ENCODE data around the gene TASOR2. TPM values are rescaled to one million over a fixed set of nuclear protein-coding genes. Genes with fewer than 3 reads are reported as not detected.

Gene TASOR2, protein sequence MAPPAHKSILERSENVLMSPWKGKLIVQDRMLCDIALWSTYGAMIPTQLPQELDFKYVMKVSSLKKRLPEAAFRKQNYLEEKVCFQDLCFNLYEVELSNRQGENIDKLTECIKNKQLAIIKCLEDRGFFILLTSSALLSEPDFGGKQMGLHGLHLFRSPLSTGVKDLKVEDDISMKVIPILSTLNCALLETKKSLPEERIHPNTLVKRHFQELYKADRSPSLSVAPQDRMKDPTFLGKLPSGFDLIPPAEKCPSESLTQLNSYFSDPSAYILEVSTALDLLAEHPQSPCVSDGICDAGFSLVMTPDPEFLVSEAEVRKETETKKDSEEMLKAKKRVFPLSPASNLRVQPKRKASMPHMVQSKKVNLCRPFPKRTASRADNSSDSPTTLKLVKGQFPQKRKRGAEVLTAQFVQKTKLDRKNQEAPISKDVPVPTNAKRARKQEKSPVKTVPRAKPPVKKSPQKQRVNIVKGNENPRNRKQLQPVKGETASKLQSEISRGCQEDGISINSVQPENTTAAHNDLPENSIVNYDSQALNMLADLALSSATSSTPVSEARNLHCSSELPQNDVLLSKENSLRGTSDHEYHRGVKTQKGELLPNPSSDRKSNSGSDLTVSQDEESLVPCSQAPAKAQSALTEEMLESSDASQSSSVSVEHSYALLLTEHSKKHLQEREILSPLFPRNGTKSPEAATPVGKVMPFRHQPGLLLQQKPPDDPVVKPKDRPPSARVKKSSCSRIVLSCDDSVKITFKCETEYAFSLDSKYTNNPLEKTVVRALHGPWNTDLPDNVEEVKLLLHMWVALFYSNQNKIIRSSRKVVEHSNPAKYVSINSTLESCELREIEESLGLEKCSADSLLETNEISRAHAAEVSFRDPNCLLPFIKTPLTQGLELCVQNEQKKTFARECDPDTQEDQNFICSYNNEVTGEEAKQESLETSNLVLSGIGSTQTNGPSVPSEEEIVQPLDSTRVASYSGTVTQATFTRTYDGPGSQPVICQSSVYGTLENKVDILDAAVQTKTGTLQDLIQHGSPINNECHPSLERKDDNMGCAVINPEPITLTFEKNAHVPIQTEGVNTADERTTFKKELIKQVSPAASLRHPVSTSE (N-terminal part only)
- 86.1 TPM for total RNA-seq

DNA sequence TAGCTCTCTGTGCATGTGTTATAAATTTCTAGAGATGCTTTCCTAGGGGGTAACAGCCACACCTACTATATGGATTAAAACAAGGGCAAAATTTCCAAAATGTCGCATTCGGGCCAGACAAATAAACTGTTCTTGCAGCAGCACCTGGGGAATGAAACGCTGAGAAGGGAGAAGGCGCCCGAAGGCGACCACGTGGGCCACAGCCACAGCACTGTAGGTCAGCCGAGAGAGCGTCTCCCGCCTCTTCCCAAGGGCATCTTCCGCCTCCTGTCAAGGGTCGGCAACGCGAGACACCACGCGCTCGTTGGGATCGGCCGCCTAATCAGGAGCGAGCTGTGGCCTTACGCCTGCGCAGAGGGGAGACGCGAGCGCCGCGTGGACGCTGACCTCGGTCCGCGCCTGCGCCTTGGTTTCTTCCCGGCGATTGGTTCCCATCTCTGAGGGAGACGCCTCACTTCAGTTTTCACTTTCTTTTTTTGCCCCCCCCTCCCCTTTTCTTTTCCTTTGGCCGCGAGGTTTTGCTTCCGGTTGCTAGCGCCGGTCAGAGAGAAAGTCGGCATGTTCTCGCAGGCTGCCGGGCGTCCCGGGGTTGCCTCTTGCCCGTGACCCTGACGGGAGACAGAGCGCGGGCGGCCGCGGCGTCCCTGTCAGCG lies at the start of gene TASOR2:
Gene TASOR2, plus strand, starts transcription at position 521 of the 653 bp plus-strand sequence. CDS start 35,805 bp downstream, outside the sequence.
- DNase-seq, result peak; percentile 97

DNA sequence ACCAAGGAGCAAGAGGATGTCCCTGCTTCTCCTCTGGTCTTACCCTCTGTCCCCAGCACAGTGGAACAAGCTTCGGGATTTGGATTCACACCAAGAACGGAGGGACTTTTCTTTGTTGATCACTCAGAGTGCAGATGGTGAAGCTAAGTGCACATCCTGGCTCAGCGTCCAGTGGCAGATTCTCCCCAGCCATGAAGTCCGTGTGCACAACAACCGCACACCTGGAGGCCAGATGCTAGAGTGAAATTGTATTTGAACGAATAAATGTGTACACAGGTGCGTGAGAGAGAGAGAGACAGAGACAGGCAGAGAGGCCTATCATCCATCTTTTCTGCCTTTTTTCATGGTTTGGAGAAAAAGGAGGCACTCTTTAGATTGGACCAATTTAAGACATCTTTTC lies 49.7 kb upstream of the TASOR2 start:
- DNase-seq, result no peak

DNA sequence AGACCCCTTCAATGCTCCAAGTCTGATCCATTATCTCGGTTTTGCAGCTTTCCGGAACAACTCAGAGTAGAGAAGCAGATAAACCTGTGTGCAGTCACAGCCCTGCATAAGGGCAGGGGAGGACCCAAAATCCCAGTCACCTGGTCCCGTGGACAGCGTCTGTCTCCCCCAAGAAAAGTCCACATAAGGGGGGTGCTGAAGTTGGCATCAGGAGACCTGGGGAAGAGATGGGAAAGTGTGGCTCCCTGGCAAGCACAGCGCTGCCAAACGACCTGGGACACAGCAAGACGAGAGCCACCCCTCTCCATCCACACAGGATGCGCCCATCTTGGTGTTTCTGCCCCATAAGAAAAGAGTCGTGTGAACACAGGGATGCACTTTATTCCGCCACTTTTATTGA lies 46.1 kb upstream of the TASOR2 start:
- DNase-seq, result no peak

DNA sequence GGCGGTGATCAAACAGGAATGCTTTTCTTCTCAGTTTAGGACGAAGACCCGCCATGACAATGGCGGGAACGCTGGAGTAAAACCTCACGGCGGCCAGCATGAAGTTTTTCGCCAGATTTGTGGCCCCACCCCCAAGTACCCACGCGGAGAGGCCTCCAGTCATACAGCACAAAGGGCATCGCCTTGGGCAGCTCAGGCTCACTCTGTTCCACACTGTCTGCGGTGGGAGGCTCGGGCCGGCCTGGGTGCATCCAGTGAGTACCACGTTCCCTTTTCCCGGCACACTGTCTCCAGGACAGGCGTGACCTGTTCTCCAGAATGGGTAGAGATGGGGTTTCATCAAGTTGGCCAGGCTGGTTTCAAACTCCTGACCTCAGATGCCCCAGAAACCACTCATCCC lies 45.6 kb upstream of the TASOR2 start:
- DNase-seq, result no peak

DNA sequence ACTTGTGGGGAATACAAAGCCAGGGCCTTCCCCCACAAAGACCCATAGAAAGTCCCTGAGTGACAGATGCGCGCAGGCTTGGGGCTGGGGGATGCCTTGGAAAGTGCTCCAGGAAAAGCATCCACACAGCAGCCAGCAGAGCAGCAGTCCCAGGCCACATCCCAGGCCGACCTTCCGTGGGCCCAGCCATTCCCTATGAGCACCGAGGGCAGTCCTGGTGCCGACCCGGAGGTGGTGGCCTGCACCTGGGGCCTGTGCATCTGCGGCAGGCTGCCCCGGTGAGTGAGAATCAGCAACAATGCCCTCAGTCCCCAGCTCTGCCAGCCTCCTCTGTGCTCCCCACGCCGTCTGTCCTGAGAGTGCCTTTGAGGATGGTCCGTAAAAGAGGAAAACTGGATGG lies 44.6 kb upstream of the TASOR2 start:
- no peak for DNase-seq

DNA sequence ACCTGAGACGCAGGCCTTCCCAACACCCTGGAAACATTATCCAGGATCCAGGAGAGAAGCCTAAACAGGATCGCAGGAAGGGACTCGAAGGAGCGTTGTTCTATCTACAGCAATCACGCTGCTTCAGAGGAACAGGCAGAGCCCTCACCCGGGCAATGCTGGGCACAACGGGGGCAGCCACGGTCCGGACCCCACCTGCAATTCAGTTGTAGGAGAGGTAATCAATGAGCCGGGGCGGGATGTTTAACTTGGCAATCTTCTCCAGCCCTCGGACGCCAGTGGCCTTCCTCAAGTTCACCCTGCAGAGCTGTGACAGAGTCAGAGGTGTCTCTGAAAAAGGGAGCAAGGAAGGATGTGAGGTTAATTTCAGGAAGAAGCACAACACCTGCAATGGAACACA lies 44.1 kb upstream of the TASOR2 start:
- no peak for DNase-seq

DNA sequence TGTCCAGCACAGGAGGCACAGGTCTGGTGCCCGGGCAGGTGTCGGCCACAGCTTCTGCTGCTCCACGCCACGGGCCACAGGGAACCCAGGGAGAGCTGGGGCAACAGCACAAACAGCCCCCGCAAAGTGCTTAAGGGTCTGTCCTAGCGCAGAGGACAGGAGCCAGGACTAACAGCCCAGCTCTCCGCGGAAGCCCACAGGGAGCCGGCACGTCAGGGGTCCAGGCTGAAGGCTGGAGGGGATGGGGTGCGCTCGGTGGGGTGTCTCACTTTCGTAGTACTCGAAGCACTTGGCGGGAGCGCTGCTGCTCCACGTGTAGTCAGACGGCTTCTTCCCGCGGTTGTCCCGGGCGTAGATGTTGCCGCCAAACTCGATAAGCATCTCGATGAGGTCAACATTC lies 43.1 kb upstream of the TASOR2 start:
- DNase-seq, result no peak

DNA sequence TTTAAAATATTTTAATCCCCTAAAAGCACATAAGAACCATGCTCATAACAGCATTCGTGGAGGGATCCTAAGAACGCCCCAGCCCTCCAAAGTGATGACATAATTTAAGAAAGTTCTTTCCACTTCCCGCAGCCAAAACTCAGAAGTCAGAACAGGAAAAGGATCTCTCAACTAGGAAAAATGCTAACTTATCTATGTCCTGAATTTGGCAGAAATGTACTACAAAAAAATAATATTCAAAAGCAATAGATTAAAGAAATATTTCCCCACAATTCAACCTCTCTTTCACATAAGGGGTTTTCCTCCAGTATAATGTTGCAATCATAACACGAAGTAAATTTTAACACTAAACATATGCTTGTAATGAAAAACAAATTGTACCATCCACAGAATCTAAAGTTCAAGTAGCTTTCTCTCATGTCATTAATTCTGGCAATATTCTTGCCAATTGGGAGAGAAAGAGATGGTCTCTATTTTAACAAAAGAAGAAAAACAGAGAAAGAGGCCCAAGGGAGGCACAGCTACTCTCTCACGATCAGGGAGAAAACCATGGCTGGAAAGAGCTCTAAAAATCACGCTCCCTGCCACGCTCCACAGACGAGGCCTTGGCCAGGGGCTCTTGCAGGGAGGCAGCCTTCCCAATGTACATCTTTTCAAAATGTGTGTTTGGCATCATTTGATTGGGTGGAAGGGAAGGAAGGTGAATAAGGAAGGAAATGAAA lies 41.1 kb upstream of the TASOR2 start:
- DNase-seq, result no peak

DNA sequence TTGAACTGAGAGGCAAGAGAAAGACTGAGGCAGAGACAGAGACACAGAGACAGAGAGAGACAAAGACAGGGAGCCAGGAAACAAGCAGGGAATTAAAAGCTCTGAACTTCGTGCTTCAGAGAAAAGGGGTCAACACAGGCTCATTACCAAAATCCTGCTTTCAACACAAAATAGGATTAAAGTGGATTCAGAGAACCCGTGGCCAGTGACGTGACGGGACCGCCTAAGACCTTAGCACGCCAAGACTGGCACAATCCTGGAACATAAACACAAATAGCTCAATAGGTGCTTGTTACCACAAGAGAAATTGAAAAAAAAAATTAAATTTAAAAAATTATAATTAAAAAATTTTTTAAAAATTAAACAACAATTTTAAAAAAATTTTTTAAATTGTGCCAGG lies 39.7 kb upstream of the TASOR2 start:
- DNase-seq, result no peak

DNA sequence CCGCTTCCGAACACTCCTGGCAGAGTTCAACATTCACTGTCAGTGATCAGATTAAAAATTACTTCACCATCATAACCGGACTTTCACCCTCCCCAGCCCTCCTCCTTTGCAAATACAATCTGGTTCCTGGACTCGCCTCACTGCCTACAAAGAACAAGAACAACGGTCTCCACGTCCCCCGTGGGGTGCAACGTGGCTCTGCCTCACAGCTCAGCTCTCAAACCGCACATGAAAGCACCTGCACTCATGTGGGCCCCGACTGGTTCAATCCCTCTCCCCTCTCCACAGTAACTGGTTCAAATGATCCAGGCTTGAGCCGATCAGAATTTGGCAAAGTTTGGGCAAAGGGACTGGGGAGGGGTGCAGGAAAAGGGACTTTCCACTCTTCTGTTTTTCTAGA lies 39.3 kb upstream of the TASOR2 start:
- DNase-seq, result no peak

DNA sequence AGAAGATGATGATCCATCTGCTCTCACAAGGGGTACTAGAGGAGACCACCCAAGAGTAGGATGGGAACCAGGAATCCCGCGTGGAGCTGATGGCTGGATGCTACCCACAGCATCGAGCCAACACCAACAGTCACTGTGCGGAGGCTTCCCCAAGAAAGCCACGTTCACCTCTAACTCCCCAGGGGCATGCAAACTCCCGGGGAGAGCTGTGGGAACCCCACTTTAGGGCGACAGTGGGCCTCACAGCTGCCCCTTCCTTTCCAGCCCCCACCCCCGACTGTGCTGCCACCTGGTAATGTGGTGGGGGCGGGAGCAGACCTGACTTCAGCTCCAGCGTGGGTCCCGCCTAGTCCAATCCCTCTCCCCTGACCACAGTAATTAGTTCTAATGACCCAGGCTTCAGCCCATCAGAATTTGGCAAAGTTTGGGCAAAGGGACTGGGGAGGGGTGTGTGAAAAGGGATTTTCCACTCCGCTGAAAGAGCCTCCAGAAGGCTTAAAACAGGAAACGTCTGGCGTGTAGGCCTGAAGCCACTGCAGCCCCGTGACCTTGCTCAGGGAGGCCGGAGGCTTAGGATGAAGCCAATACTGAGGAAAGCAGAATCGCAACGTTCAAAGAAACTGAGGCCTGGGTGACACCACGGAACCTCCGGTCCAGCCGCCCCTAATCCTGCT lies 38.6 kb upstream of the TASOR2 start:
- DNase-seq, result no peak

DNA sequence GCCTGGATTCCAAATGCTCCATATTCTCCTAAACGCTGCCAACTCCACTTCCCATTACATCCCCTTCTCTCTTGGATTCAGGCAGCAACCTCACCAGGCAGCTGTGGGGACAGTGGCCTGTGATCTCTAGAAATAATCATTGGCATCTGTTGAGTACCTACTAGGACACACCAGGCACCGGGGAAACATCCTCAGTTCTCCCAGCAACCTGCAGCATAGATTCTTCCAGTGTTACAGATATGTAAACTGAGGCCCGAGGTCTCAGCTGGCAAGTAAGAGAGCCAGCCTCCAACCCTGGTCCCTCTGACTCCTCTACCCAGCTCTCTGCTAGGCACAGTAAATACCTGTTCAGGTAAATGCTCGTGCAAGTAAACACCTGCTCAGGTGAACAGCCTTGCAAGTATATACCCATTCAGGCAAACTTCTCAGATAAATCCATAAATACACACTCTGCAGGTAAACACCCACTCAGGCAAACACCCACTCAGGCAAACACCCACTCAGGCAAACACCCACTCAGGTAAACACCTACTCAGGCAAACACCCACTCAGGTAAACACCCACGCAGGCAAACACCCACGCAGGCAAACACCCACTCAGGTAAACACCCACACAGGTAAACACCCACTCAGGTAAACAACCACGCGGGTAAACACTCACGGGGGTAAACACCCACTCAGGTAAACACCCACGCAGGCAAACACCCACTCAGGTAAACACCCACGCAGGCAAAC lies 37.0 kb upstream of the TASOR2 start:
- no peak for DNase-seq

DNA sequence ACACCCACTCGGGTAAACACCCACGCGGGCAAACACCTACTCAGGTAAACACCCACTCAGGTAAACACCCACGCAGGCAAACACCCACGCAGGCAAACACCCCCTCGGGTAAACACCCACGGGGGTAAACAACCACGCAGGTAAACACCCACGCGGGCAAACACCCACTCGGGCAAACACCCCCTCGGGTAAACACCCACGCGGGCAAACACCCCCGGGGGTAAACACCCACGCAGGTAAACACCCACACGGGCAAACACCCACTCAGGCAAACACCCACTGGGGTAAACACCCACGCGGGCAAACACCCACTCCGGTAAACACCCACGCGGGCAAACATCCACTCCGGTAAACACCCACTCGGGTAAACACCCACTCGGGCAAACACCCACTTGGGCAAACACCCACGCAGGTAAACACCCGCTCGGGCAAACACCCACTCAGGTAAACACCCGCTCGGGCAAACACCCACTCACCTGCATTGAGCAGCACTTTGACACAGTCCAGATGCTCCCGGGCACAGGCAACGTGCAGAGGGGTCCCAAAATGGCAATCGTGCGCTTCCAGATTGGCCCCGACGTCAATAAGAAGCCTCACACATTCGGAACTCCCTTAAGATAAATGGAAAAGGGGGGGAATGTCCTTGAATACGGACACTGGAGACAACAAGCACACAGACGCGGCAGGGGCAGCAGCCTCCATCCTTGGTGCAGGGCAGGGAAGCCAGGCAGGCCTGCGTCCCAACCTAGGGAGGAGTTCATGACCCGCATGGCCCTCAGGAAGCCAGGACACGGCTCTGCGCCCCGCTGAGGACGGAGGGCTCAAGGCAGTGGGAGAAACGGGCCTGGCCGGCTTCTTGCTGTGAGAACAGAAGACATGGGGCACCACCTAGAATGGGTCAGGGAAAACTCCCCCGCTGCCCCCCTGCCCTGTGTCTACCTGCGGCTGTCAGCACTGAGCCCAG lies 35.9 kb upstream of the TASOR2 start:
- DNase-seq, result no peak

DNA sequence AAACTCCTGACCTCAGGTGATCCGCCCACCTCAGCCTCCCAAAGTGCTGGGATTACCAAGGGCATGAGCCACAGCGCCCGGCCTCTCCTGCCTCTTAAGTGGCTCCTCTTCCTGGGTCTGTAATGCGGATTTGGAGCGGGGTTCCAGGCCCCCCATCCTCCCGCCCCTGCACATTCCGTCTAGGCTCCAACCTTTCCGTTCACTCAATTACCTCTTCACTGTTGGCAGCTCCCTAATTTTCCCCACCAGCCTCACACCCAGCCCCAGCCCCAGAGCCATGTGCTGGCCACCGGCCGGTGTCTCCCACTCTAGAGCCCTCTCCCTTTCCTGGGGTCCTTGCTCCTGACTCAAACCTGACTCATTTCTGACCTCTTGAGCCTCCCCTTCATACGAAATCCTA lies 34.9 kb upstream of the TASOR2 start:
- DNase-seq, result no peak

DNA sequence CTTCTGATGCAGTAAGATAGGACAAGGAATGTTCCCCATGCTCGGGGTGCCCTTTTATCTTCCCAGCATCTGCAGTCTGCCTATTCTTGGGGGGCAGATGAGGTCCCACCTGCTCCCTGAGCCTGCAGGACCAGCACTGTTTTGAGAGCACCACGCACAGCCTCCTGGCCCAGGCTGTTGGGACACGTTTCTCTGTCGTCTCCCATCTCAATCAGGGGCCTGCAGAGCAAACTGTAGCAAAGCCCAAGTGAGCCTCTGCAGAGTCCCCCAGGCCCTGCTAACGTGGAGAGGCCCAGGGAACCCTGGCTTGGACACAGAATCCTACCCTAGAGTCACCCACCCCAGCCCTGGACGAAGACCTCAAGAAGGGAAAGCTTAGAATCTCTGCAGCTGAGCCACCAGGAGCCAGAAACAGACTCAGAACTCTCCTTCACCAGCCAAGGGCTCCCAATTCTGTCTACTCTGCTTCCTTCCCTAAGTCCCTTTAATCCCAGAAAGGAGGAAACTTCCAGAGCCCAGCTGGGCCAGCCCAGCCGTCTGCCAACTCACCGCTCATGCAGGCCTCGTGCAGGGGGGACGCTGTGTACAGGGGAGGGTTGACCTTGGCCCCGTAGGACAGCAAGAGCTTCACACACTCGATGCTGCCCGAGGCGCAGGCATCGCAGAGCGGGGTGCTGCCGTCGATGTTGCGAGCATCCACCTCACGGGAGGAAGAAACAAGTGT lies 33.8 kb upstream of the TASOR2 start:
- DNase-seq, result no peak

DNA sequence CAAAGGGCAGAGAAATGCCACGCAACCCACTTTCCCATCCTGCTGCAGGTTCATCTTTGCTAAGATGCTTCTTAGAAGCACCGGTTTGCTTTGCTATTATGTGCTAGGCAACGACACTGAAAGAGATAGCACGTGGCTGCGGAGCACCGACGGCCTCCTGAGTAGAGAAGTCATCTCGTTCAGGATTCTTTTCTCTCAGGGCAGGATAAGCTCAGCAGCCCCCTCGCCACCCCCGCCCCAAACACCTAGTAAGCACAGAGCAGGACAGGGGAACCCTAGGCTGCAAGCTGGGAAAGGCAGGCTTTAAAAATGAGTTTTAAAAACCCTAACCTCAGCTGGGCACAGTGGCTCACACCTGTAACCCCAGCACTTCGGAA lies 33.3 kb upstream of the TASOR2 start:
- DNase-seq, result no peak

DNA sequence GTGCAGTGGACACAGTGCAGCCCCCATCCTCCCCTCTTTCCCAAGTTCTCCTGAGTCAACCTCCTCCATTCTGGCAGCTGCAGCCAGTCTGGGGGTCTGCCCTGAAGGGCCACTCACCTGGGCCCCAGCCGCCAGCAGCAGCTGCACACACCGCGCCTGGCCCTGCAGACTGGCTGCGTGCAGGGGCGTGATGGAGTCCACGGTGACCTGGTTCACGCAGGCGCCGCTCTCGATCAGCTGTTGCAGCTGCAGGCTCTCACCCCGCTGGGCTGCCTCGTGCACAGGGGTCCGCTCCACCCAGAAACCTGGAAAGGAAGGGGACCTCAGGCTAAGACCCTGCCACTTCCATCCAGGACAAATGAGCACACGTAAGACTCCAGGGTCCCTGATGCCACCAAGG lies 31.9 kb upstream of the TASOR2 start:
- no peak for DNase-seq

DNA sequence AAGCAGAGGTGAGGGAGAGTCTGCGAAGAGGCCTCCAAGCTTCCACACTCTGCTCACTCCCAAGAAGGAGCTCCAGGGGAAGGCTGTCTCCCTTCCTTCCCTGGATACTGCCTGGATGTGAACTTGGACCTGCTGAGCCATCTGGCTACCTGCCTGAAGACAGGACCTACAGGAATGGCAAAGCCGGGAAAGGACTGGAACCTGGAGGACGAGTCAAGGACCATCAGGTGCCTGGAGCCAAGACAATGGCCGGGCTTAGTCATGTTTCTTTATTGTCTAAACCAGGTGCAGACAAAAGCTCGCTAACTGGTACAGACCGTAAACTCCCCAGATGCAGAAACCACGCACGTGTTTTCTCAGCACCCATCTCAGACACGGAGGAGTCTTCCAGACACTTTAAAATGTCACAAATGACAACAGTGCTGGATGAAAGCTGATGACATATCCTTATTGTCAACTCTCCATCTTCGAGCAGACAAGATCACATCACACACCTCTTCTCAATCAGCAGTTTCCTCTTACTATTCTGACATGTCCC lies 30.4 kb upstream of the TASOR2 start:
- DNase-seq, result no peak

Data from occipital lobe (tissue), 2 donors.